Right lobe of liver (tissue), 6 donors: ENCODE results near the gene A2M. TPM values are rescaled to one million over a fixed set of nuclear protein-coding genes. Genes with fewer than 3 reads are reported as not detected.

Experiments
- ATAC-seq, 4 donors: fragments of 200-7000 bp; cut with Tn5 transposase; one replicate each; pipeline ENCODE4 v1.9.1; 2020; ENCODE audit warnings: mild to moderate bottlenecking in 4 of 4, moderate library complexity in 4 of 4
- DNase-seq, 3 donors: peaks; one replicate each; pipeline ENCODE4 v3.0.0-alpha.2; 2020
- H3K27ac ChIP-seq, 3 donors: fragments of 200-600 bp; one replicate each; pipeline ENCODE4 v1.8.0; 2022
- H3K27me3 ChIP-seq, 2 donors: fragments of 200-600 bp; one replicate each; pipeline ENCODE4 v1.8.0; 2022
- H3K36me3 ChIP-seq, 4 donors: fragments of 200-600 bp; sonication (generic) in 1 of 4; one replicate each; pipeline versions ENCODE4 v1.5.1 to v1.8.0; 2017 to 2022; ENCODE audit warnings: control low read depth in 1 of 4
- H3K4me1 ChIP-seq, 4 donors: fragments of 200-600 bp; sonication (generic) in 1 of 4; one replicate each; pipeline versions ENCODE4 v1.5.1 to v1.8.0; 2017 to 2022; ENCODE audit warnings: control low read depth in 1 of 4
- H3K4me3 ChIP-seq, 3 donors: fragments of 200-600 bp; one replicate each; pipeline ENCODE4 v1.8.0; 2022
- H3K9me3 ChIP-seq, 4 donors: fragments of 200-600 bp; sonication (generic) in 1 of 4; one replicate each; pipeline versions ENCODE4 v1.5.1 to v1.8.0; 2017 to 2022; ENCODE audit warnings: control low read depth in 1 of 4
- POLR2A ChIP-seq: fragments of 450-650 bp; IDR thresholded peaks from one replicate; pipeline ENCODE4 v1.6.1; 2017; ENCODE audit warnings: antibody characterized with exemption, mild to moderate bottlenecking
- WGBS: methylation state at CpG from one replicate; pipeline ENCODE4 v1.1.6; 2018; ENCODE audit warnings: low coverage, low lambda C conversion rate; ENCODE audit not compliant: insufficient coverage; ENCODE audit errors: missing lambda C conversion rate; 5-methylcytosine and 5-hydroxymethylcytosine counted together
- intact Hi-C, 2 donors: fragments of 100-400 bp; cut with DNase I; formaldehyde crosslinking; loops; one replicate each; pipeline versions ENCODE4 v1.11.2 to v1.14.1; 2022
- total RNA-seq, 6 experiments: library from RNA; depleted of rRNA in 2 of 6; stranded (reverse); fragments of >200 nt in 2 of 6; fragmentation: NEBNext Ultra II Directional in 3 of 6; extraction: Animal tissue kit (Norgen Biotek cat#: 25700) in 3 of 6; gene quantifications; one replicate each; pipeline versions ENCODE4 v1.1.0 to v1.2.4, GENCODE V29; 2016 to 2023
- TF ChIP-seq, protein P1 (sequence below), 4 donors: fragments of 200-600 bp in 3 of 4; fragments of 450-650 bp in 1 of 4; IDR thresholded peaks; one replicate each; pipeline versions ENCODE4 v1.5.1 to v1.8.0; 2016 to 2022; ENCODE audit warnings: antibody characterized with exemption in 4 of 4, mild to moderate bottlenecking in 2 of 4
- donor health status: DM: no; HTN: yes; CAD: no.
- donor health status: DM: no; HTN: no; CAD: no.
- donor health status: DM: no; HTN: no; CAD: no.
- donor health status: DM: no; HTN: yes; CAD: no.
- donor health status: DM: no; HTN: yes; CAD: no.

Gene A2M
- total RNA-seq, 6 experiments from 2014 or later: 978 to 3,352 (median 2,507) TPM

DNA sequence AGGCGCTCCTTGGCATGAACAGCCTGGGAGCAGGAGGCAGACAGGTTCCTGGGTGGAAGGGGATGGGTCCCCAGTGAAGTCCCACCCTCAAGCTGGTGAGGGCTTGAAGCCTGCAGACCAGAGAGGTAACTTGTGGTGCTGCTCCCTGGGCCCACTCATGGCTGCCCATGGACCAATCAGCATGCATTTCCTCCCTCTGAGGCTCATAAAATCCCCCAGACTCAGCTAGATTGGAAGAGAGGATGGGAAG, 50.2 kb downstream of the A2M start:
- peak overlapping the region; percentile 36 to 100 (median 98) for H3K27ac ChIP-seq
- DNase-seq (no peak), ATAC-seq (peak in 3 of 4 donors; percentile 2 to 9 (median 2))
- TF ChIP-seq, protein P1, sequence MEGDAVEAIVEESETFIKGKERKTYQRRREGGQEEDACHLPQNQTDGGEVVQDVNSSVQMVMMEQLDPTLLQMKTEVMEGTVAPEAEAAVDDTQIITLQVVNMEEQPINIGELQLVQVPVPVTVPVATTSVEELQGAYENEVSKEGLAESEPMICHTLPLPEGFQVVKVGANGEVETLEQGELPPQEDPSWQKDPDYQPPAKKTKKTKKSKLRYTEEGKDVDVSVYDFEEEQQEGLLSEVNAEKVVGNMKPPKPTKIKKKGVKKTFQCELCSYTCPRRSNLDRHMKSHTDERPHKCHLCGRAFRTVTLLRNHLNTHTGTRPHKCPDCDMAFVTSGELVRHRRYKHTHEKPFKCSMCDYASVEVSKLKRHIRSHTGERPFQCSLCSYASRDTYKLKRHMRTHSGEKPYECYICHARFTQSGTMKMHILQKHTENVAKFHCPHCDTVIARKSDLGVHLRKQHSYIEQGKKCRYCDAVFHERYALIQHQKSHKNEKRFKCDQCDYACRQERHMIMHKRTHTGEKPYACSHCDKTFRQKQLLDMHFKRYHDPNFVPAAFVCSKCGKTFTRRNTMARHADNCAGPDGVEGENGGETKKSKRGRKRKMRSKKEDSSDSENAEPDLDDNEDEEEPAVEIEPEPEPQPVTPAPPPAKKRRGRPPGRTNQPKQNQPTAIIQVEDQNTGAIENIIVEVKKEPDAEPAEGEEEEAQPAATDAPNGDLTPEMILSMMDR (IDR thresholded peaks at IDR 0.05): no peak
- TF ChIP-seq POLR2A: no peak
- intact Hi-C loops: no loop called here
- H3K36me3 ChIP-seq: peaks cover 0 to 38% (median 22%) of the 10 kb centered on the region in 4 donors
- no peaks in the 10 kb centered on the region for H3K27me3 ChIP-seq
- peaks cover 0 to 49% (median 6%) of the 10 kb centered on the region in 4 donors for H3K4me1 ChIP-seq
- no peaks in the 10 kb centered on the region for H3K9me3 ChIP-seq
- no CpG with 5 or more reads among the region's 1 CpG for WGBS
- peak overlapping the region; percentile 61 to 93 (median 83) for H3K4me3 ChIP-seq

DNA sequence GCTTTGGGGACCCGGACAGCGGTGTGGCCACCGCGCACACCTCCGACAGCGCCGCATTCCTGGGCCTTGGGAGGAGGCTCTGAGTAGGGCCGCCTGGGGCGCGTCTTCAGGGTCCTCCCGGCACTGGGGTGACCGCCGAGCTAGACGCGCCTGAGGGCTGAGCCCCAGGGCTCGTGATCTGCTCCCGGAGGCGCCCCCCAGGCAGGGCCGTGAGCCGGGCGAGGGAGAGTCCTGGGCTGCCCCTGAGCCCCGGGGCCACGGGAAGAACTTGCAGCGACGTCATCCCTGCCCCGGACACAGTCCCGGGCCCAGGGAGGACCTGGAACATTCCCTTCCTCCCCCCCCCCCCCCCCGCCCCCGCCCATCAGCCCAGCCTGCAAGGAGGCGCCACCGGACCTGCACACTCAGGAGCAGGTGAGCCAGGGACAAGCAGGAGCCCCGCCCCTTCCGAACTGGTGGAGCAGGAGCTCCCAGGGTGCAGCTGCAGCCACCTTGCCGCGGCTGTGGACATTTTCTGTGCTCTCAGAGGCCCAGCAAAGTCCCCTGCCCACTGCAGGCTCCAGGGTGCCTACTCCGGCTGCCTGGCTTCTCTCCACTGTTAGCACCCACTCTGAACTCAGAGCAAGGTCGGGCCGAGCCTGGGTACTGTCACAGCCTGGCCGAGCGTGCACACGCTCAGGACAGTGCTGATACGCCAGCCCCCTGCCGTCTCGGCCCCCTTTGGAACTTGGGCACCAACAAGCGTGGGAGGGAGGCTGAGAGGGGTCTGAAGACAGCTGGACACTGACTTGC, 50.7 kb downstream of the A2M start:
- Histone ChIP-seq H3K27me3 (no peaks in the 10 kb centered on the region), H3K36me3 (peaks cover 0 to 33% (median 18%) of the 10 kb centered on the region in 4 donors), H3K27ac (peak overlapping the region; percentile 96 to 100 (median 98)), H3K4me3 (peak overlapping the region; percentile 61 to 93 (median 83)), H3K9me3 (no peaks in the 10 kb centered on the region), H3K4me1 (peaks cover 0 to 43% (median 6%) of the 10 kb centered on the region in 4 donors)
- ATAC-seq: peak; percentile 77 to 91 (median 80)
- intact Hi-C loops: no loop called here
- peak; percentile 89 to 96 (median 95) for DNase-seq
- peak; percentile 86 for TF ChIP-seq POLR2A
- TF ChIP-seq, protein P1 (IDR thresholded peaks at IDR 0.05): no peak
- WGBS: no CpG with 5 or more reads among the region's 45 CpGs

DNA sequence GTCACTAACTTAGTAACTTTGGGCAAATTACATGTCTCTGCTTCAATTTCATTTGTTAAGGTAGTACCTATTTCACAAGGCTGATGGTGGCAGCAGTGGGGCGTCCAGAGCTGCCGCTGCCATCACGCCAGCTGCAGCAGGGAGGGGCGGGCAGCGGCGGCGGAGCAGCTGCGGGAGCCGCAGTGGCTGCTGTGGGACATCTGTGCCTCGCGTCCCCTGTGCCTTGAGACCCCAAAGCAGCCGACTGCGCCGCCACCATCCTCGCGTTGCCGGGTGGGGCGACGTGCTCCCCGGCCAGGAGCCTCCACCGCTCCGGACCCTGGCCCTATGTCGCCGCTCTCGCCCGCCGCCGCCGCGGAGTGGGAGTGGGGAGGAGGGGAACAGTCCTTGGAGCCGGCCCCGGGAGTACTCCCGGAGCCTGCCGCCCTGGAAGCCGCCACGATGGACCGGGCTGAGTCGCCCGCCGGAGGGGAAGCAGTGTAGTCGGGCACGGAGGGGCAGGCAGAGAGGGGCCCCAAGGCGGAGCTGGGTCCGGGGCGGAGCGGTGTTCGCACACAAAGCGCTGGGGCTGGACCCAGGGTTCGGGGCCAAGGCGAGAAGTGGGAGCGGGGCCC, 51.4 kb downstream of the A2M start:
- peak; percentile 66 to 78 (median 76) for DNase-seq
- ATAC-seq: peak; percentile 64 to 81 (median 71)

DNA sequence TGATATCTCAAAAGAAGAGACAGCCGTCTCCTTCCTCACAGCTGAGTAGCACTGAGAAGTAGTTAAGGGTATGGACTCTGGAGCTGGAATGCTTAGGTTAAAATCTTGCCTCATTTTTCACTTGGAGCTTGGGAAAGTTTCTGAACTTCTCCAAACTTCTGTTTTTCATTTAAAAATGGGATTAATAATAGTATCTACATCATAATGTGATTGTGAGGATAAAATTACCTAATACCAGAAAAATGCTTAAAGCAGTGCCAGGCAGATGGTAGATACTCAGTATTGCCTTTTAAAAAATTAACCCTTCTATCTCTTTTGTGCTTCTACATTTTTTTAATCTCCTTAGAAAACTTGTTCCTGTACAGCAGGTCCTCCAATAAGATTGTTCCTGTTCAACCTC, 63.1 kb downstream of the A2M start:
- DNase-seq (no peak), ATAC-seq (no peak)
- Histone ChIP-seq H3K4me1 (no peaks in the 10 kb centered on the region), H3K9me3 (no peaks in the 10 kb centered on the region), H3K36me3 (no peaks in the 10 kb centered on the region), H3K4me3 (no peak overlapping the region), H3K27ac (no peak overlapping the region), H3K27me3 (no peaks in the 10 kb centered on the region)
- WGBS: 86% methylated on average over 1 of the region's 1 CpG
- TF ChIP-seq POLR2A: no peak
- TF ChIP-seq, protein P1 (IDR thresholded peaks at IDR 0.05): no peak
- intact Hi-C loops: no loop called here

More for the DNA sequence above, 51.4 kb downstream of the A2M start:
- Histone ChIP-seq H3K27ac (peak overlapping the region; percentile 96 to 100 (median 98)), H3K36me3 (peaks cover 0 to 26% (median 15%) of the 10 kb centered on the region in 4 donors), H3K27me3 (no peaks in the 10 kb centered on the region), H3K4me3 (peak overlapping the region; percentile 61 to 93 (median 83)), H3K4me1 (peaks cover 0 to 36% (median 6%) of the 10 kb centered on the region in 4 donors), H3K9me3 (no peaks in the 10 kb centered on the region)
- peak; percentile 25 for TF ChIP-seq POLR2A
- TF ChIP-seq, protein P1 (IDR thresholded peaks at IDR 0.05): peak; percentile 17 to 56 (median 50)
- intact Hi-C loops: no loop called here
- WGBS: no CpG with 5 or more reads among the region's 51 CpGs
